ENCODE data around the gene AGTRAP.

DNA sequence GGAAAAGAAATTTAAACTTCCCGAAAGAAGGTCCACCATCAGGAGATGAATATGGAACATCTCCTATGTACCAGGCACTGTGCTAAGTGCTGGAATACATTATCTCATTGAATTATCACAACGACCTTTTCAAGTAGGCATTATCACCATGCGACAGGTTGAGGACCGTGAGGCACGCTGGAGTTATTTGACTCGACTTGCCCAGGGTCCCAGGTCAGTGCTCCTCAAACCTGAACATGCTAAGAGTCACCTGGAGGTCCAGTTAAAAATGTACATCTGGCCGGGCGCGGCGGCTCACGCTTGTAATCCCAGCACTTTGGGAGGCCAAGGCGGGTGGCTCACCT is 15.9 kb upstream of the AGTRAP start:
- TF ChIP-seq, protein P1, sequence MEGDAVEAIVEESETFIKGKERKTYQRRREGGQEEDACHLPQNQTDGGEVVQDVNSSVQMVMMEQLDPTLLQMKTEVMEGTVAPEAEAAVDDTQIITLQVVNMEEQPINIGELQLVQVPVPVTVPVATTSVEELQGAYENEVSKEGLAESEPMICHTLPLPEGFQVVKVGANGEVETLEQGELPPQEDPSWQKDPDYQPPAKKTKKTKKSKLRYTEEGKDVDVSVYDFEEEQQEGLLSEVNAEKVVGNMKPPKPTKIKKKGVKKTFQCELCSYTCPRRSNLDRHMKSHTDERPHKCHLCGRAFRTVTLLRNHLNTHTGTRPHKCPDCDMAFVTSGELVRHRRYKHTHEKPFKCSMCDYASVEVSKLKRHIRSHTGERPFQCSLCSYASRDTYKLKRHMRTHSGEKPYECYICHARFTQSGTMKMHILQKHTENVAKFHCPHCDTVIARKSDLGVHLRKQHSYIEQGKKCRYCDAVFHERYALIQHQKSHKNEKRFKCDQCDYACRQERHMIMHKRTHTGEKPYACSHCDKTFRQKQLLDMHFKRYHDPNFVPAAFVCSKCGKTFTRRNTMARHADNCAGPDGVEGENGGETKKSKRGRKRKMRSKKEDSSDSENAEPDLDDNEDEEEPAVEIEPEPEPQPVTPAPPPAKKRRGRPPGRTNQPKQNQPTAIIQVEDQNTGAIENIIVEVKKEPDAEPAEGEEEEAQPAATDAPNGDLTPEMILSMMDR (IDR thresholded peaks at IDR 0.05), result no peak
- TF ChIP-seq POLR2AphosphoS5 (IDR thresholded peaks at IDR 0.05), result no peak

All from breast epithelium (tissue), 3 donors.